Nephron (organoid): ENCODE data around the gene STPG1.
A peak's percentile ranks its signal among the peaks of the same experiment; 100 is the strongest.

ENCODE experiments used
- H3K27ac Mint-ChIP-seq, 3 experiments: 2 replicates each; pipeline ENCODE4 v1.8.0; 2020; ENCODE audit warnings: mixed read lengths in 3 of 3, mild to moderate bottlenecking in 2 of 3, moderate library complexity in 1 of 3
- H3K27me3 Mint-ChIP-seq: 2 replicates; pipeline ENCODE4 v1.8.0; 2021; ENCODE audit warnings: low read depth, mild to moderate bottlenecking, moderate library complexity, mixed read lengths
- H3K36me3 Mint-ChIP-seq: 2 replicates; pipeline ENCODE4 v1.8.0; 2020; ENCODE audit warnings: low read depth, mixed read lengths
- H3K4me1 Mint-ChIP-seq: 2 replicates; pipeline ENCODE4 v1.8.0; 2020; ENCODE audit warnings: mixed read lengths
- H3K4me3 Mint-ChIP-seq, 3 experiments: 2 replicates each; pipeline ENCODE4 v1.8.0; 2020; ENCODE audit warnings: mild to moderate bottlenecking in 3 of 3, mixed read lengths in 3 of 3, moderate library complexity in 2 of 3
- H3K9me3 Mint-ChIP-seq: 2 replicates; pipeline ENCODE4 v1.8.0; 2020; ENCODE audit warnings: mixed read lengths
- TF ChIP-seq, protein P1 (sequence below), 3 experiments: fragments of 200-600 bp; sonication (generic); IDR thresholded peaks; one replicate each; pipeline ENCODE4 v1.5.0; 2021; ENCODE audit warnings: antibody characterized with exemption in 3 of 3; ENCODE audit not compliant: unreplicated experiment in 3 of 3

The STPG1 gene

DNA sequence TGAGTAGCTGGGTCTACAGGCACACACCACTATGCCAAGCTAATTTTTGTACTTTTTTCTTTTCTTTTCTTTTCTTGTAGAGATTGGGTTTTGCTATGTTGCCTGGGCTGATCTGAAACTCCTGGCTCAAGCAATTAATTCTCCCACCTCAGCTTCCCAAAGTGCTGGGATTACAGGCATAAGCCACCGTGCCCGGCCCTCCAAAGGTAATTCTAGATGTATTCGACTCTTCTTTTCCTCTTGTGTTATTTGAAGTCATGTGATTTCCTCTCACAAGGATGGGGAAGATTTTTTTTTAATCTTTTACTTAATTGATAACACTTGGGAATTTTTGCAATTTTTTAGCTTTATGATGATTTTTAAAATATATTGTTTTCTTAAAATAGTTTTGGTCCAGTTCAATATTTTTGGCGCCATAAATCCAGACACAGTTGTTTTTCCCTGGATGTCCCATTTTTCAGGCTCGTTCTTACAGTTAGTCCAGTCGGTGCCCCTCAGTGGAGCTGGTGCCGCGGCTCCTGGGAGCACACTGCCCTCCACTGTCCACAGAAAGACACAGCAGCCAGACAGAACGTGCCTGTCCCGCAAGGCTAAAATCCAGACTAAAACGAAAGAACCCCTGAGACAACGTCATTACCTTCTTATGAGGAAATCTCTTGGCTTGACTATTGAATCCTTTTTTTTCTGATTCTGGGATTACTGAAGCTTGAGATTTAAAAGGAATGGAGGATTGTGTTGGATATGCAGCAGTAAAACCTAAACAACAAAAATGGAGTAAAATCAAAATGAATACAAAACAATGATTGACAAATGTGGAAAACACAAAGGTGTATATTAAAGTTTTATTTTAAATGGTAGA lies 22.4 kb downstream of the STPG1 start:
- TF ChIP-seq, protein P1, sequence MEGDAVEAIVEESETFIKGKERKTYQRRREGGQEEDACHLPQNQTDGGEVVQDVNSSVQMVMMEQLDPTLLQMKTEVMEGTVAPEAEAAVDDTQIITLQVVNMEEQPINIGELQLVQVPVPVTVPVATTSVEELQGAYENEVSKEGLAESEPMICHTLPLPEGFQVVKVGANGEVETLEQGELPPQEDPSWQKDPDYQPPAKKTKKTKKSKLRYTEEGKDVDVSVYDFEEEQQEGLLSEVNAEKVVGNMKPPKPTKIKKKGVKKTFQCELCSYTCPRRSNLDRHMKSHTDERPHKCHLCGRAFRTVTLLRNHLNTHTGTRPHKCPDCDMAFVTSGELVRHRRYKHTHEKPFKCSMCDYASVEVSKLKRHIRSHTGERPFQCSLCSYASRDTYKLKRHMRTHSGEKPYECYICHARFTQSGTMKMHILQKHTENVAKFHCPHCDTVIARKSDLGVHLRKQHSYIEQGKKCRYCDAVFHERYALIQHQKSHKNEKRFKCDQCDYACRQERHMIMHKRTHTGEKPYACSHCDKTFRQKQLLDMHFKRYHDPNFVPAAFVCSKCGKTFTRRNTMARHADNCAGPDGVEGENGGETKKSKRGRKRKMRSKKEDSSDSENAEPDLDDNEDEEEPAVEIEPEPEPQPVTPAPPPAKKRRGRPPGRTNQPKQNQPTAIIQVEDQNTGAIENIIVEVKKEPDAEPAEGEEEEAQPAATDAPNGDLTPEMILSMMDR (IDR thresholded peaks at IDR 0.05; ENCODE audit: unreplicated experiment in 3 of 3), result peak; percentile 94 to 96 (median 96)
- H3K4me1 Mint-ChIP-seq, result peaks cover 40% of the 10 kb centered on the region
- peak overlapping the region in 2 of 3 experiments; percentile 9 to 28 for H3K4me3 Mint-ChIP-seq
- H3K27me3 Mint-ChIP-seq, result peaks cover 11% of the 10 kb centered on the region
- no peaks in the 10 kb centered on the region for H3K9me3 Mint-ChIP-seq
- peaks cover 6% of the 10 kb centered on the region for H3K36me3 Mint-ChIP-seq
- peak overlapping the region; percentile 59 to 78 (median 69) for H3K27ac Mint-ChIP-seq

DNA sequence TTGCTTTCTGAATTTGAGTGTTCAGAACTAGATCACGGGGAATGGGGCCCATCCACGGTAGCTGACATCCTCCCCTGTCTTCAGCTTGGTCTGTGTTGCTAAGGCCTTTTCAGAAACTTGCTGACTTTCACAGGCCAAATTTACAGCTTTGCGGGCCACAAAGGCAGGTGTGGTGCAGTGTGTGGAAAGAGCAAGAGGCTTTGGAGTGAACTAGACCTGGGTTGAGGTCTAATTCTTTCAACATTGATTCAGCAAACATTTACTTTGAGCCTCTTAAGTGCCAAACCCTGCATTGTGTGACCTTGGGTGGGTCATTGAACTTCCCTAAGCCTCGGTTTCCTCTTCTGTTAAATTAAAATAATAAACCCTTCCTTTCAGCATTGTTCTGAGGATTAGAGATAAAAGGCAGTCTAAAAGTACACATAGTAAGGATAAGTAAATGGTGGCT lies 24.3 kb downstream of the STPG1 start:
- peaks cover 6% of the 10 kb centered on the region for H3K36me3 Mint-ChIP-seq
- no peak overlapping the region for H3K27ac Mint-ChIP-seq
- H3K4me1 Mint-ChIP-seq, result peaks cover 46% of the 10 kb centered on the region
- no peak overlapping the region for H3K4me3 Mint-ChIP-seq
- H3K9me3 Mint-ChIP-seq, result no peaks in the 10 kb centered on the region
- H3K27me3 Mint-ChIP-seq, result peaks cover 11% of the 10 kb centered on the region
- TF ChIP-seq, protein P1 (IDR thresholded peaks at IDR 0.05; ENCODE audit: unreplicated experiment in 3 of 3), result no peak

DNA sequence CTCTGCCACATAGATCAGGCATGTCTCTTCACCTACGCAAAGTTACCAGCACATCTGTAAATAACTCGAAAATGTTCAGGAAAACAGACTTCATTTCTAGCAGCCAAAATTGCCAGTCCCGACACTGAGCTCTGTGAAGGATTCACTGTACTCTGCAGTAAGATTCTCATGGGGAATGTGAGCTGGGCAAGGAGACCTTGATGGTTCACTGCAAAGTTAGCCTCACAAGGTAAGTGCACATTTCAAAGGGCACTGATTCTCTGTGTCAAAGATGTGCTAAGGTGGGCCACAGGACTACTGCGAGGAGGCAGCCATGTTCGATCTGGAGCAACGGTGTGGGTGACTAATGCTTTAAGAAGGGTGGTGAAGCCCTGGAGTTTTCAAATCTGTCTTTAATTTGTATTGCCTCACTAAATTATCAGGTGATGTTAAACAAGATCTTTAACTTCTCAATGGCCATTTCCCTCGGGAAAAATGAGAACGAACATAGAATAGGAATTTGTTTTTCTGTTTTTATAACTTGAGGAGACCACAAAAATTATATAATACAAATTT lies 25.2 kb downstream of the STPG1 start:
- Mint-ChIP-seq H3K27me3 (peaks cover 11% of the 10 kb centered on the region), H3K4me1 (peaks cover 40% of the 10 kb centered on the region), H3K9me3 (no peaks in the 10 kb centered on the region), H3K27ac (no peak overlapping the region), H3K36me3 (peaks cover 6% of the 10 kb centered on the region), H3K4me3 (no peak overlapping the region)
- TF ChIP-seq, protein P1 (IDR thresholded peaks at IDR 0.05; ENCODE audit: unreplicated experiment in 3 of 3), result no peak

DNA sequence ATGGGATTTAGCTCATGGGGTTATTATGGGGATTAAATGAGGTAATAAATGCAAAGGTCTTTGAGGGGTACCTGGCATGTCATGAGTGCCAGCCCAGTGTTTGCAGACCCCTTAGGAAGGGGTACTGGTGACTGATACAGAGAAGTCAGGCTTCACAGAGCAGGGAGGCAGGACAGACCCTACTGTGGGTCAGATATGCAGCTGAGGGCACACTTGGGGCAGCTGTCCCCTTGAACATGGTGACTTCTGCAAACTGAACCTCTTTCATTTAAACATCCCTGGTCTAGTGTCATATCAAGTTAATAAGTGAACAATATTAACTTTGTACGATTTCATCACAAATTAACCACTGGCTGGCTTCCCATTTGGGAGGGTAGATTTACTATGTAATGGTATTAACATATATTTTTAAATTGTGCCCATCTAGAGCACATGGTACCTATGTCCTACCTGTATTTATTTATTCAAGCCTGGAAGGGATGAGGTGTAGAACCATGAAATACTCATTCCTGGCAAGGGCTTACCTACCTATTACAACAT lies 25.9 kb downstream of the STPG1 start:
- H3K27ac Mint-ChIP-seq, result no peak overlapping the region
- H3K9me3 Mint-ChIP-seq, result no peaks in the 10 kb centered on the region
- peaks cover 11% of the 10 kb centered on the region for H3K27me3 Mint-ChIP-seq
- no peak overlapping the region for H3K4me3 Mint-ChIP-seq
- H3K4me1 Mint-ChIP-seq, result peaks cover 36% of the 10 kb centered on the region
- TF ChIP-seq, protein P1 (IDR thresholded peaks at IDR 0.05; ENCODE audit: unreplicated experiment in 3 of 3), result no peak
- H3K36me3 Mint-ChIP-seq, result peaks cover 11% of the 10 kb centered on the region

DNA sequence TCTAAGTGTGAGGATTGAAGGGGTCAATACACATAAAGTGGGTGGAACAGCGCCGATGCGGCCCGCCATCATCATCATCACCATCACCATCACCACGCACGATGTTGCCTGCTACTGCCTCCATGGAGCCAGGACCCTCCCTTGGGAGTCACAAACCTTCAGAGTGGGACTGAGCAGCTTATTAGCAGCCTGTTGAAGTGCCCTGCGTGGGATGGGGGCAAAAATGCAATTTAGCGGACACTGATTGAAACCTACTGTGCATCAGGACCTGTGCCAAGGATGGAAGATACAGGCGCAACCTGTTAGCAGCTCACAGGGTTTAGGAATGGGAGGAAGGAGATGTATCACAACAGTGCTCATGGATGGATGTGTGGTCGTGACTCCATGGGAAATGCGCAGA lies 26.7 kb downstream of the STPG1 start:
- Mint-ChIP-seq H3K9me3 (no peaks in the 10 kb centered on the region), H3K27me3 (peaks cover 11% of the 10 kb centered on the region), H3K36me3 (peaks cover 15% of the 10 kb centered on the region), H3K4me1 (peaks cover 28% of the 10 kb centered on the region), H3K27ac (no peak overlapping the region), H3K4me3 (no peak overlapping the region)
- TF ChIP-seq, protein P1 (IDR thresholded peaks at IDR 0.05; ENCODE audit: unreplicated experiment in 3 of 3), result no peak
